Mesendoderm (in vitro differentiated cells): ENCODE measurements around the gene ICA1.

Experiments used
- DNase-seq: peaks from one replicate; pipeline ENCODE4 v3.0.0; 2013
- H2AK5ac ChIP-seq: 2 replicates; pipeline ENCODE4 v1.6.1; 2013; ENCODE audit warnings: low read length, inconsistent platforms
- H2BK120ac ChIP-seq: 2 replicates; pipeline ENCODE4 v1.6.1; 2013; ENCODE audit warnings: low read depth, mild to moderate bottlenecking, low read length, moderate library complexity, mixed read lengths
- H2BK15ac ChIP-seq: replicated peaks from 2 replicates; pipeline ENCODE4 v1.6.1; 2013; ENCODE audit warnings: low read depth, mild to moderate bottlenecking, moderate library complexity
- H2BK5ac ChIP-seq: 2 replicates; pipeline ENCODE4 v1.6.1; 2013; ENCODE audit warnings: low read length, inconsistent platforms
- H3K18ac ChIP-seq: 2 replicates; pipeline ENCODE4 v1.6.1; 2013; ENCODE audit warnings: mild to moderate bottlenecking, low read length, mixed read lengths
- H3K23ac ChIP-seq: one replicate; pipeline ENCODE4 v1.6.1; 2013; ENCODE audit warnings: low read length
- H3K27ac ChIP-seq: 2 replicates; pipeline ENCODE4 v1.5.1; 2013; ENCODE audit warnings: low read depth, mild to moderate bottlenecking, inconsistent platforms, low read length, moderate library complexity
- H3K27me3 ChIP-seq: 2 replicates; pipeline ENCODE4 v1.6.1; 2013; ENCODE audit warnings: low read length, control low read depth, mild to moderate bottlenecking, inconsistent platforms; ENCODE audit not compliant: insufficient read depth, poor library complexity
- H3K36me3 ChIP-seq: 2 replicates; pipeline ENCODE4 v1.6.1; 2013; ENCODE audit warnings: low read length, inconsistent platforms; ENCODE audit not compliant: control insufficient read depth, insufficient read depth
- H3K4ac ChIP-seq: one replicate; pipeline ENCODE4 v1.6.1; 2013; ENCODE audit warnings: low read depth, mild to moderate bottlenecking, low read length, moderate library complexity
- H3K4me1 ChIP-seq: 2 replicates; pipeline ENCODE4 v1.6.1; 2013; ENCODE audit warnings: low read depth, low read length, inconsistent platforms; ENCODE audit not compliant: control insufficient read depth
- H3K4me2 ChIP-seq: 2 replicates; pipeline ENCODE4 v1.6.1; 2013; ENCODE audit warnings: low read length
- H3K4me3 ChIP-seq: 2 replicates; pipeline ENCODE4 v1.5.1; 2013; ENCODE audit warnings: mild to moderate bottlenecking, low read length
- H3K56ac ChIP-seq: one replicate; pipeline ENCODE4 v1.6.1; 2013; ENCODE audit warnings: low read length
- H3K79me1 ChIP-seq: 2 replicates; pipeline ENCODE4 v1.6.1; 2013; ENCODE audit warnings: low read length, inconsistent platforms
- H3K79me2 ChIP-seq: 2 replicates; pipeline ENCODE4 v1.6.1; 2013; ENCODE audit warnings: mild to moderate bottlenecking, low read length; ENCODE audit not compliant: control insufficient read depth, insufficient read depth
- H3K9ac ChIP-seq: 2 replicates; pipeline ENCODE4 v1.6.1; 2013; ENCODE audit warnings: low read length, inconsistent platforms
- H4K5ac ChIP-seq: one replicate; pipeline ENCODE4 v1.6.1; 2013; ENCODE audit warnings: low read length
- H4K8ac ChIP-seq: one replicate; pipeline ENCODE4 v1.6.1; 2013; ENCODE audit warnings: low read depth, mild to moderate bottlenecking, control low read depth, low read length, moderate library complexity
- WGBS: extraction: QIAGEN DNeasy Blood & Tissue Kit; methylation state at CpG from one replicate; pipeline ENCODE4 v1.1.7; 2013; ENCODE audit warnings: low lambda C conversion rate, missing lambda C conversion rate; ENCODE audit not compliant: insufficient coverage; ENCODE audit errors: extremely low coverage; 5-methylcytosine and 5-hydroxymethylcytosine counted together

Gene ICA1

DNA sequence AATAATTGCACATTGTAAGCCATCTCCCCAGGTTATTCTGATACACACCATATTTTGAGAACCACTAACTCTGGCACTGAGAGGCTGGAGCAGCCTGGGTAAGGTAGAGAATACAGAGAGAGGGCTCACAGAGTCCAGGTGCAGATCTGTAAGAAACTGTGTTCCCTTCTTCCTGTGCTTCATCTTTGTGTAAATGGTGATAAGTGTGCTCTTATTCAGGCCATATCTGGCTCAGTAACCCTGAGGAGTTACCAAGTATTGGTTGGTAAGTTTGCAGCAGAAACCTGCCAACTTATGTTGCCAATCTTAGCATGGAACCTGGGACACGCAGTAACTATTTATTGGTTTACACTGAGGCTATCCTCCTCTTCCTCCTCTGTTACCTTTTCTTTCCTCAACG, 16.2 kb upstream of the ICA1 start:
- H2BK5ac ChIP-seq: no peak overlapping the region
- H3K23ac ChIP-seq: no peak overlapping the region
- no peak overlapping the region for H3K4me2 ChIP-seq
- H2BK15ac ChIP-seq: no peak overlapping the region
- no peak overlapping the region for H3K27ac ChIP-seq
- no peak overlapping the region for H3K18ac ChIP-seq
- H3K4me1 ChIP-seq: no peaks in the 10 kb centered on the region
- no peak overlapping the region for H3K4ac ChIP-seq
- no peak overlapping the region for H3K4me3 ChIP-seq
- no peak overlapping the region for H4K8ac ChIP-seq
- DNase-seq: no peak
- H3K36me3 ChIP-seq: no peaks in the 10 kb centered on the region
- WGBS: no CpG with 5 or more reads among the region's 2 CpGs
- H2AK5ac ChIP-seq: no peak overlapping the region
- H2BK120ac ChIP-seq: no peak overlapping the region
- H3K27me3 ChIP-seq: no peaks in the 10 kb centered on the region
- no peak overlapping the region for H3K56ac ChIP-seq
- no peak overlapping the region for H3K9ac ChIP-seq
- no peaks in the 10 kb centered on the region for H3K79me1 ChIP-seq
- no peaks in the 10 kb centered on the region for H3K79me2 ChIP-seq
- H4K5ac ChIP-seq: no peak overlapping the region

DNA sequence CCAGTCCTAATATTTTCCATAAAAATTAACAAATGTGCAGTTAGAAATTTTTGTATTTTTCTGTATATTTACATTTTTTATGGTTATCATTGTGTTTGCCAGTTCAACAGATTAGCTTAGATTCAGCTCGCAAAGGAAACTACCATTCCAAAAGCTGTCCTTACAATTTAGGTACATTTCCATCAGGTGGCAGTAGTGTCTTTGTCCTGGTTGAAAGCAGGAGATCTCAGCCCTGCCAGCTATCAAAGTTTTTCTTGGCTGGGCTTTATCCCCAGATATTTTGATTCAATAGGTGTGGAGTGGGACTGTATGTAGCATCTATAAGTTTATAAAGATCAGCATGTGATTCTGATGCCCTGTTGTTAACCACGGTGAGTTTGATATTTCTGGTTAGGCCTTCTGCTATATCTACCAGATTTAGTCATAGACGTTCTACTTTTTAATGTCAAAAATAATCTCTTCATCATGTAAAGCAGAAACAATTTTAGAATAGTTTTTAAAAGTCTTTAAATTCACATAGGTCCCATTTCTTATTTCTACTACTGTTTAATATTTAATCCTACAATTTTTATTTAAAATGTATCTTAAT, 15.5 kb upstream of the ICA1 start:
- Histone ChIP-seq H3K9ac (no peak overlapping the region), H3K4me3 (no peak overlapping the region), H3K23ac (no peak overlapping the region), H4K8ac (no peak overlapping the region), H2BK5ac (no peak overlapping the region), H2AK5ac (no peak overlapping the region), H4K5ac (no peak overlapping the region), H2BK15ac (no peak overlapping the region), H3K4ac (no peak overlapping the region), H3K79me2 (no peaks in the 10 kb centered on the region), H3K18ac (no peak overlapping the region), H3K36me3 (no peaks in the 10 kb centered on the region), H3K79me1 (no peaks in the 10 kb centered on the region), H3K56ac (no peak overlapping the region), H2BK120ac (no peak overlapping the region), H3K27me3 (no peaks in the 10 kb centered on the region), H3K4me1 (no peaks in the 10 kb centered on the region), H3K4me2 (no peak overlapping the region), H3K27ac (no peak overlapping the region)
- WGBS: no CpG with 5 or more reads among the region's 3 CpGs
- peak; percentile 78 for DNase-seq

DNA sequence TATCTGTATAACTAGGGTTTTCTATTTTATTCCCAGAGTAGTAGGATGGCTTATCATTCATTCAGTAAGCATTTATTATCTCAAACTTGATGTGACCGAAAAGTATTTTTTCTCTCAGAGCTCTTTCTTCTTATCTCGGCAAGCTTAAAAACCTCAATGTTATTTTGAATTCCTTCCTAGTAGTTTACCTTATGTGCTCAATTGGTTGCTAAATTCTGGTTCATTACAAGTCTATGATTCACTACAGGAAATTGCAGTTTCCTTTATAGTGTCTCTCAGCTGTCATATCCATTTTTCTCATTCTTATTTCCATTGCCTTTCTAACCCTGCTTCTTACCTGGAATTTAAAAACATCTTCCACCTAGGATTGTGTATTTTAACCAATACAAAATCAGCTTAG, 12.6 kb upstream of the ICA1 start:
- Histone ChIP-seq H2BK120ac (no peak overlapping the region), H3K9ac (no peak overlapping the region), H4K5ac (no peak overlapping the region), H3K79me1 (no peaks in the 10 kb centered on the region), H3K36me3 (no peaks in the 10 kb centered on the region), H2AK5ac (no peak overlapping the region), H3K56ac (no peak overlapping the region), H2BK5ac (no peak overlapping the region), H3K79me2 (no peaks in the 10 kb centered on the region), H3K27me3 (no peaks in the 10 kb centered on the region), H3K27ac (no peak overlapping the region), H3K4me1 (no peaks in the 10 kb centered on the region), H3K4me2 (no peak overlapping the region), H3K18ac (no peak overlapping the region), H3K4me3 (no peak overlapping the region), H3K4ac (no peak overlapping the region), H4K8ac (no peak overlapping the region), H3K23ac (no peak overlapping the region), H2BK15ac (no peak overlapping the region)
- no CpG with 5 or more reads among the region's 2 CpGs for WGBS
- no peak for DNase-seq

DNA sequence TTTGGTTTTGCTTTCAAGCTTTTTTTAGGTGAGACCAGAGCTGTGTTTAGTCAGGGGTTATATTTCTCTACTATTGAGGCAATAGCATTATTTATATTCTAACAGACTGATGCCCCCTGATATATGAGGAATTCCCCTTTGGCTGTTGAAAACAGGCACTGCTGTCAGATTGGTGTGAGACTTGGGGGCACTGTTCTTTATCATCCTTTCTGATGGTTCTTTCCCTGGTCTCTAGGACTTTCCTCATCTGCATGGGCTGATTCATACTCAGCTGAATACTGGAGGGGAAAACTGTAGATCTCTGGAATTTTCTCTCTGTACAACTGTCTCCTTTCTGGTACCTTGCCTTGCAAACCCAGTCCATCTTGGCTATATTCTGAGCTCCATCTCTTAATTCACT, 10.0 kb upstream of the ICA1 start:
- no peak overlapping the region for H4K8ac ChIP-seq
- H2AK5ac ChIP-seq: no peak overlapping the region

DNA sequence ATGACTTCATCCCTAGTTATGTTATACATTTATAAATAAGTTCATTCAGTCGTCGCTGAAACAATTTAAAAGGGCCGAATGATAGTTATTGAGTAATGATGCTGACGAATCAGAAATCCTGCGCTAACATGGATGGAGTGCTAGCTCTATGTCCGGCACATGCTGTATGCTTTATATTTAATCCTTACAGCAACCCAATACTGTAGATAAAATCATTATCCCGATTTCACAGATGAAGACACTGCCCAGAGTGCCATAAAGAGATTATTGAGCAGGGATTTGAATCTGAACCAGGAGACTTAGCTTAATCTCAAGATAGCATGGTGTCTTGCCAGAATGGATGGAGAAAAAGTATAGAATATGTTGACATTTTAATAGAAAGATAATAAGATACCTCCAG, 1.1 kb upstream of the ICA1 start:
- H2BK15ac ChIP-seq: no peak overlapping the region
- H2BK120ac ChIP-seq: no peak overlapping the region
- H3K4me1 ChIP-seq: no peaks in the 10 kb centered on the region
- H3K27ac ChIP-seq: no peak overlapping the region
- no peaks in the 10 kb centered on the region for H3K79me1 ChIP-seq
- H3K9ac ChIP-seq: no peak overlapping the region
- H3K36me3 ChIP-seq: no peaks in the 10 kb centered on the region
- no peaks in the 10 kb centered on the region for H3K79me2 ChIP-seq
- H3K4me3 ChIP-seq: no peak overlapping the region
- DNase-seq: no peak
- no peak overlapping the region for H3K23ac ChIP-seq
- H3K4ac ChIP-seq: no peak overlapping the region
- no peak overlapping the region for H3K4me2 ChIP-seq
- H4K8ac ChIP-seq: no peak overlapping the region
- H2AK5ac ChIP-seq: no peak overlapping the region
- H4K5ac ChIP-seq: no peak overlapping the region
- no peaks in the 10 kb centered on the region for H3K27me3 ChIP-seq
- H3K18ac ChIP-seq: no peak overlapping the region
- WGBS: no CpG with 5 or more reads among the region's 7 CpGs
- H2BK5ac ChIP-seq: no peak overlapping the region
- H3K56ac ChIP-seq: no peak overlapping the region

More for the DNA sequence above, 10.0 kb upstream of the ICA1 start:
- no peaks in the 10 kb centered on the region for H3K79me2 ChIP-seq
- no peaks in the 10 kb centered on the region for H3K36me3 ChIP-seq
- no peak overlapping the region for H2BK5ac ChIP-seq
- H3K4ac ChIP-seq: no peak overlapping the region
- no peaks in the 10 kb centered on the region for H3K27me3 ChIP-seq
- DNase-seq: no peak
- no peak overlapping the region for H2BK15ac ChIP-seq
- H3K27ac ChIP-seq: no peak overlapping the region
- no peak overlapping the region for H3K9ac ChIP-seq
- no peak overlapping the region for H3K56ac ChIP-seq
- no peaks in the 10 kb centered on the region for H3K79me1 ChIP-seq
- no peak overlapping the region for H3K4me2 ChIP-seq
- H3K18ac ChIP-seq: no peak overlapping the region
- H2BK120ac ChIP-seq: no peak overlapping the region
- no peak overlapping the region for H3K23ac ChIP-seq
- H4K5ac ChIP-seq: no peak overlapping the region
- no peak overlapping the region for H3K4me3 ChIP-seq
- H3K4me1 ChIP-seq: no peaks in the 10 kb centered on the region
